HG03442 (cell line): ENCODE data around the gene OR6Y1.

Source experiments
- ATAC-seq: cut with Tn5 transposase; IDR thresholded peaks from one replicate; pipeline ENCODE4 v1.9.1; 2021; ENCODE audit warnings: mild to moderate bottlenecking, moderate library complexity; ENCODE audit not compliant: unreplicated experiment

OR6Y1 gene

DNA sequence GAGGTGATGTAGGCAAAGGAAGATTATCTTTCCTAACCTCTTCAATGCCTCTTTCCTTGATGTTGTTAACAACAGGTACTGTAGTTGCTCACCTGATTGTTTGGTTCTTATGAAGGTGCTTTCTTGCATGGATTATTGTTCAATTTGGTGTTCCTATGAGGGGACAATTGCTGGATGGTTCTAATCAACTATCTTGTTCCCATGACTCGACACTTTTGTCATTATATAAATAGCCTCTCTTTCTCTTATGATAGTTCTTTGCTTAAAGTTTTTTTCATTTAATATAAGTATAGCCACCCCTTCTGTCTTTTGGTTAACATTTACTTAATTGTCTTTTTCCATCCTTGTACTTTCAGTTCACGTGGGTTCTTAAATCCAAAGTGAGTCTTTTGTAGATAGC lies 46.7 kb downstream of the OR6Y1 start:
- ATAC-seq = no peak

DNA sequence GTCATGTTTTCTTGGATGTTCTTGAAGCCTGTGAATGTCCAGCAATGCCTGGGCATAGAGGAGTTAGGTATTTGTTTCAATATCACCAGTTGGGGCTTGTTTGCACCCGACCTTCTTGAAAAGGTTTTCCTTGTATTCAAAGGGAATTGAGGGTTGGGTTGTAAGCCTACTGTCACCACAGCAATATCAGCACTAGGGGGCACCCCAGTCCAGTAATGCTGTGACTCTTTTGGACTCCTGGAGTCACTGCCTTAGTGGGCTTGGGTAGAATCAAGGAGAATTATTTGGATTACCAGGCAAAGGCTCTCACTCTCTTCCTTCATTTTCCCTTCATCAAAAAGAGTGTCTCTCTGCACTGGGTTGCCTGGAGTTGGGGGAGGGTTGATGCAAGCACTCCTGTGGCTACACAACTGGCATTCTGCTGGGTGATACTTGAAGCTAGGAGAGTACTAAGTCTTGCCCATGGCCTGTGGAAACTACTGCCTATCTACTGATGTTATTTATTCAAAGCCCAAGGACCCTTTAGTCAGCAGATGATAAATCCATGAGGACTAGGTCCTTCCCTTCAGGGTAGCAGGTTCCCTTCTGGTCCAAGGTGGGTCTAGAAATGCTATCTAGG lies 47.7 kb downstream of the OR6Y1 start:
- peak; percentile 45 for ATAC-seq

DNA sequence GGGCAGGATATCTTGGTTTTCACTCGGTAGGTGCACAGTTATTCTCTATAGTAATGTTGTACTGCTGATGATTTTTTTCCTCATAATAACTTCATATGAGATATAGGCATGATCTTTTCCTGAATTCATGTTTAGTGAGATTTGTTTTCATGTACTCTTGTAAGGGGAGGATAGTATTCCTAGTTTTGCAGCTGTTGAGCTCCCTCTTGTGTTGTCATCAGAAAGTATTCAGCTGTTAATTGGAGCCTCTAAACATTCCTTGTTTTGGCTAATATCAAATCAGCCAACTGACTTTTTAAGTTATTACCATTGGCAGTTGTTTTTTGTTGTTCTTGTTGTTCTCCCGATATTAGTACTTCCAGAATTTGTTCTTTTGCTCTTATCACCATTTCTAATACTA lies 57.8 kb downstream of the OR6Y1 start:
- no peak for ATAC-seq

DNA sequence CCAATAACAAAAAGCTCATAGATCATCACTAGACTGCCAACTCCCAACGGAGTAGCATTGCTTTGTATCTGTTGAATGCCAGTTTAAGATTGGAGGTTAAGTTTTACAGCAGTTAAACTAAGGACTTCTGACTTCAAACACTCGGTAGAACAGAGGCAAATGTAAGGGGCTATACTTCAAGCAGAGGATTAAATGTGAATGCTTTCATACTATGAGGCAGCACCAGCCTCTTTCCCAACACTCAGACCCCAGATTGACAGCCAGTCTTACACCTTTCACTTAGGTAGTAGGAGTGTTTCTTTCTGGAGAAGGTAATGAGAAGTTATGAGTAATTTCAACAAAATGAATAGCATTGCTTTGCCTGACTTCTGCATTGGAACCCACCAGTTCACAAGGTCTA lies 59.4 kb downstream of the OR6Y1 start:
- ATAC-seq = no peak
